GM19452 (cell line): ENCODE results near the gene CBY1.

Experiments used
- ATAC-seq: cut with Tn5 transposase; IDR thresholded peaks from one replicate; pipeline ENCODE4 v1.9.1; 2021; ENCODE audit not compliant: unreplicated experiment

The CBY1 gene

GRCh38 chr22:38721551-38721950 lies 65.1 kb downstream of the CBY1 start:
- ATAC-seq, result no peak
